OCI-LY1 (cell line): Measurements from ENCODE around the gene TCP10L.
A peak's percentile ranks its signal among the peaks of the same experiment; 100 is the strongest.

ENCODE experiments used
- H2AFZ ChIP-seq: fragments of 200-600 bp; sonication (generic), shearing (Covaris generic); 2 replicates; pipeline ENCODE4 v1.6.0; 2014; ENCODE audit warnings: antibody characterized with exemption, mild to moderate bottlenecking, low read length
- H3F3A ChIP-seq: fragments of 200-600 bp; sonication (generic), shearing (Covaris generic); 2 replicates; pipeline ENCODE4 v1.6.0; 2014; ENCODE audit warnings: mild to moderate bottlenecking, antibody characterized with exemption, low read length, moderate library complexity; ENCODE audit not compliant: insufficient read depth
- H3K27ac ChIP-seq: fragments of 200-600 bp; sonication (generic); 2 replicates; pipeline ENCODE4 v1.5.1; 2014; ENCODE audit warnings: low read length, mixed run types, mild to moderate bottlenecking, low read depth; ENCODE audit not compliant: poor library complexity, severe bottlenecking
- H3K27me3 ChIP-seq: fragments of 200-600 bp; sonication (generic); 2 replicates; pipeline ENCODE4 v1.6.0; 2014; ENCODE audit warnings: antibody characterized with exemption, mild to moderate bottlenecking, low read length, moderate library complexity; ENCODE audit not compliant: insufficient read depth
- H3K36me3 ChIP-seq: fragments of 200-600 bp; sonication (generic); 2 replicates; pipeline ENCODE4 v1.6.1; 2014; ENCODE audit warnings: mild to moderate bottlenecking, antibody characterized with exemption, low read length, moderate library complexity, mixed read lengths; ENCODE audit not compliant: insufficient read depth
- H3K4me1 ChIP-seq: fragments of 200-600 bp; sonication (generic); 2 replicates; pipeline ENCODE4 v1.5.1; 2014; ENCODE audit warnings: mild to moderate bottlenecking, low read length, moderate library complexity; ENCODE audit not compliant: insufficient read depth, severe bottlenecking
- H3K4me2 ChIP-seq: fragments of 200-600 bp; sonication (generic), shearing (Covaris generic); 2 replicates; pipeline ENCODE4 v1.6.1; 2014; ENCODE audit warnings: low read length
- H3K4me3 ChIP-seq: fragments of 200-600 bp; sonication (generic); 2 replicates; pipeline ENCODE4 v1.5.1; 2014; ENCODE audit warnings: low read length, low read depth, mild to moderate bottlenecking, mixed read lengths; ENCODE audit not compliant: poor library complexity, severe bottlenecking
- H3K79me2 ChIP-seq: fragments of 200-600 bp; shearing (Covaris generic); 2 replicates; pipeline ENCODE4 v1.6.1; 2016; ENCODE audit warnings: mixed run types, low read length, mixed read lengths; ENCODE audit not compliant: insufficient read depth
- H3K9ac ChIP-seq: fragments of 200-600 bp; sonication (generic), shearing (Covaris generic); 2 replicates; pipeline ENCODE4 v1.6.1; 2014; ENCODE audit warnings: mild to moderate bottlenecking, low read length, mixed read lengths
- H3K9me2 ChIP-seq: fragments of 200-600 bp; sonication (generic), shearing (Covaris generic); 2 replicates; pipeline ENCODE4 v1.6.1; 2014; ENCODE audit warnings: low read depth, mild to moderate bottlenecking, low read length, mixed read lengths
- H3K9me3 ChIP-seq: fragments of 200-600 bp; shearing (Covaris generic); 2 replicates; pipeline ENCODE4 v1.6.1; 2014; ENCODE audit warnings: low read length, mixed read lengths
- H4K20me1 ChIP-seq: fragments of 200-600 bp; sonication (generic), shearing (Covaris generic); 2 replicates; pipeline ENCODE4 v1.6.0; 2016; ENCODE audit warnings: mild to moderate bottlenecking, low read length; ENCODE audit not compliant: insufficient read depth
- EZH2 ChIP-seq: fragments of 200-600 bp; sonication (generic), shearing (Covaris generic); IDR thresholded peaks from 2 replicates; pipeline ENCODE4 v1.8.0; 2017; ENCODE audit warnings: borderline replicate concordance, mixed run types, mild to moderate bottlenecking, antibody characterized with exemption, low read length, moderate library complexity, mixed read lengths
- TF ChIP-seq, protein P1 (sequence below): fragments of 200-600 bp; sonication (generic), shearing (Covaris generic); IDR thresholded peaks from 2 replicates; pipeline ENCODE4 v1.5.1; 2017; ENCODE audit warnings: mild to moderate bottlenecking, antibody characterized with exemption, low read length, moderate library complexity, mixed read lengths

The TCP10L gene

DNA sequence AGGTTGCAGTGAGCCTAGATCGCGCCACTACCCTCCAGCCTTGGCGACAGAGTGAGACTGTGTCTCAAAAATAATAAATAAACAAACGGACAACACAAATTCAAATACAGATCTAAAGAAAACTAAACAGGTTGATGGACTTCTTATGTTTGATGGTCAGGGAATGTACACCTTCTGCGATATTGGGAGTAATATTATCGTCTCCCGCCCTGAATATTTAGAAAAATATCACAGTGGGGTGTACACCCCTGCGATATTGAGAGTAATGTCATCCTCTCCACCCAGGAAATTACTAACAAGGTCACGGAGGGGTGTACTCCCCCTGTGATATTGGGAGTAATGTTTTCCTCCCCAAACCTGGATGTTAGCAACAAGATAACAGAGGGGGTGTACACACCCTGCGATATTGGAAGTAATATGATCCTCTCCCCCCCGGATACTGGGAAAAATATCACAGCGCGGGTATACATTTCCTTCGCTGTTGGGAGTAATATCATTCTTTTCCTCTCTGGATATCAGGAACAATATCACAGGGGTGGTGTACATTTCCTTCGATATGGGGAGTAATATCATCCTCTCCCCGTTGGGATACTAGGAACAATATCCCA is 28.2 kb upstream of the TCP10L start:
- Histone ChIP-seq H3K9ac (no peak overlapping the region), H3K4me1 (peaks cover 14% of the 10 kb centered on the region), H3K36me3 (peaks cover 15% of the 10 kb centered on the region; the same call in 1 of the 2 replicates), H3F3A (no peaks in the 10 kb centered on the region), H3K79me2 (peaks cover 7% of the 10 kb centered on the region; the same call in 1 of the 2 replicates), H3K27ac (no peak overlapping the region), H3K4me3 (peak overlapping the region; percentile 91), H3K9me2 (no peaks in the 10 kb centered on the region), H2AFZ (no peak overlapping the region), H3K9me3 (no peaks in the 10 kb centered on the region), H3K4me2 (peak overlapping the region; percentile 79), H4K20me1 (no peaks in the 10 kb centered on the region), H3K27me3 (no peaks in the 10 kb centered on the region)
- TF ChIP-seq, protein P1, sequence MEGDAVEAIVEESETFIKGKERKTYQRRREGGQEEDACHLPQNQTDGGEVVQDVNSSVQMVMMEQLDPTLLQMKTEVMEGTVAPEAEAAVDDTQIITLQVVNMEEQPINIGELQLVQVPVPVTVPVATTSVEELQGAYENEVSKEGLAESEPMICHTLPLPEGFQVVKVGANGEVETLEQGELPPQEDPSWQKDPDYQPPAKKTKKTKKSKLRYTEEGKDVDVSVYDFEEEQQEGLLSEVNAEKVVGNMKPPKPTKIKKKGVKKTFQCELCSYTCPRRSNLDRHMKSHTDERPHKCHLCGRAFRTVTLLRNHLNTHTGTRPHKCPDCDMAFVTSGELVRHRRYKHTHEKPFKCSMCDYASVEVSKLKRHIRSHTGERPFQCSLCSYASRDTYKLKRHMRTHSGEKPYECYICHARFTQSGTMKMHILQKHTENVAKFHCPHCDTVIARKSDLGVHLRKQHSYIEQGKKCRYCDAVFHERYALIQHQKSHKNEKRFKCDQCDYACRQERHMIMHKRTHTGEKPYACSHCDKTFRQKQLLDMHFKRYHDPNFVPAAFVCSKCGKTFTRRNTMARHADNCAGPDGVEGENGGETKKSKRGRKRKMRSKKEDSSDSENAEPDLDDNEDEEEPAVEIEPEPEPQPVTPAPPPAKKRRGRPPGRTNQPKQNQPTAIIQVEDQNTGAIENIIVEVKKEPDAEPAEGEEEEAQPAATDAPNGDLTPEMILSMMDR: no peak
- no peak for TF ChIP-seq EZH2

DNA sequence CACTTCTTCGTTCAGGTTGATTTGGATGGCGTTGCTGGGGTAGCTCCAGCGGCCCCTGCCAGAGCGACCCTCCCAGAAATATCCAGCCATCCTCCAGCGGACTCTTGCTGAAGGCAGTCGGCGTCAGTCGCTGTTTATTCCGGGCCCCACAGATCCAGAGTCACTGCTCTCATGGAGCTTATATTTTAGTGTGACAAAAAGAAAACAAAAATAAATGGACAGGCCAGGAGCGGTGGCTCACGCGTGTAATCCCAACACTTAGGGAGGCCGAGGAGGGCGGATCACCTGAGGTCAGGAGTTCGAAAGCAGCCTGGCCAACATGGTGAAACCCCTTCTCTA is 27.6 kb upstream of the TCP10L start:
- Histone ChIP-seq H3K27ac (no peak overlapping the region), H2AFZ (0 out of 2 replicates have a peak overlapping the region, but pooled peaks have one; percentile 38), H3F3A (no peaks in the 10 kb centered on the region), H4K20me1 (no peaks in the 10 kb centered on the region), H3K36me3 (peaks cover 19% of the 10 kb centered on the region; the same call in 1 of the 2 replicates), H3K9me3 (no peaks in the 10 kb centered on the region), H3K9me2 (no peaks in the 10 kb centered on the region), H3K4me2 (peak overlapping the region; percentile 79), H3K9ac (peak overlapping the region; percentile 85), H3K4me3 (peak overlapping the region; percentile 91), H3K79me2 (peaks cover 7% of the 10 kb centered on the region; the same call in 1 of the 2 replicates), H3K4me1 (peaks cover 14% of the 10 kb centered on the region), H3K27me3 (no peaks in the 10 kb centered on the region)
- TF ChIP-seq, protein P1: no peak
- no peak for TF ChIP-seq EZH2

DNA sequence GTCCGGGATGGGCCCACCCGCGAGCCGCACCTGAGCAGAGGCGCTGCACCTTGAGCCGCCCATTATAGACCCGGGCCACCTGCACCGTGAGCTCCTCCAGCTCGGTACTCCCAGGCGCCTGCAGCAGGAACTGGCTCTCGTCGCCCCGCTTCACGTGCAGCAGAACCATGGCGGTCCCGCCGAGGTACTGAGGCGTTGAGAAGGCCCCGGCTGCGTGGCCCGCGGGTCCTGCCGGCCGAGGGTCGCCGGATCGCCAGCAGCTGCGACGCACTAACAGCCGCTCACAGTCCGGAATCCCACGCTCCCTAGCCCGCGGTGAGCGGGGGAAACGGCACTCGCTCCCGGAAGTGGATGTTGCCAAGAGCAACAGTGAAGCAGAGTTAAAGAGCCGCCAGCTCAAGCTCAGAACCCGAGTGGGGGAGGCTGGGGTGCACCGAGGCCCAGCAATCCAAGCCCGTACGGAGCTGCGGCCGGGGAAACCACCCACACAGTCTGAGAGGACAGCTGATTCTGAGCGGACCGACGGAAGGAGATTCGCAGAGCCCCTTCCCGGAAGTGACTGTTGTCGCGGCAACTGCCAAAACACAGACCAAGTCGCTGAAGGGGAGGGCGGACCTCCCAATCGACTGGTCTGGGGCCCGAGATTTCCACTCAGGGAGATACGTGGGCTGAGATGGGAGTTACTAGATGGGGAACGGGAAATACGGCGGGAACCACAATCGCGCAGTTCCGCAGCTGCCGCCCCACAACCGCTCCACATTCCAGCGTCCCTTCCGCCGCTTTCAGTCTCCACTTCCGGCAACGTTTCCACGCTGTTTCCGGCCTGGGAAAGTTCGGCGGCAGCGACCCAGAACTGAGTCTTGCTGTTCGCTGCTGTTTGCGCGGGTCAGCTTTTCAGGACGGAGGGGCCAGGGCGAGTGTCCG is 27.0 kb upstream of the TCP10L start, which contains the start of gene CFAP298:
TSS of gene CFAP298 (minus strand) at position 303 of the 924 bp plus-strand sequence. CDS start at position 169, 134 bp downstream.
- Histone ChIP-seq H3K4me1 (peaks cover 14% of the 10 kb centered on the region), H4K20me1 (no peaks in the 10 kb centered on the region), H2AFZ (peak within 1 kb of the TSS; percentile 48; the same call in 1 of the 2 replicates), H3K27ac (peak within 1 kb of the TSS; percentile 68), H3K79me2 (peaks cover 7% of the 10 kb centered on the region; the same call in 1 of the 2 replicates), H3K4me2 (peak within 1 kb of the TSS; percentile 79), H3K4me3 (peak within 1 kb of the TSS; percentile 91), H3K27me3 (no peaks in the 10 kb centered on the region), H3K9me3 (no peaks in the 10 kb centered on the region), H3K36me3 (peaks cover 25% of the 10 kb centered on the region), H3F3A (no peaks in the 10 kb centered on the region), H3K9me2 (no peaks in the 10 kb centered on the region), H3K9ac (peak within 1 kb of the TSS; percentile 85)
- no peak for TF ChIP-seq EZH2
- TF ChIP-seq, protein P1: no peak
